ENCODE data around the gene TIMD4. TPM values are rescaled to one million over a fixed set of nuclear protein-coding genes. Genes with fewer than 3 reads are reported as not detected.
"Not testable (repeated sequence)": the region's sequence is repeated elsewhere in the genome, so short reads cannot be mapped to it uniquely, and the experiment has no call there.

TIMD4 gene
- total RNA-seq, 1 donor from 2014 or later = not detected

- Mint-ChIP-seq H3K4me1 (ENCODE audit: low read depth, unreplicated experiment) (no peaks in the 10 kb centered on the region), H3K27me3 (ENCODE audit: unreplicated experiment) (no peaks in the 10 kb centered on the region), H3K27ac (ENCODE audit: unreplicated experiment) (no peak overlapping the region), H3K36me3 (ENCODE audit: unreplicated experiment) (no peaks in the 10 kb centered on the region), H3K9me3 (ENCODE audit: unreplicated experiment) (no peaks in the 10 kb centered on the region), H3K4me3 (ENCODE audit: unreplicated experiment) (no peak overlapping the region)
- no peak for DNase-seq
- TF ChIP-seq CTCF (IDR thresholded peaks at IDR 0.05; ENCODE audit: partially characterized antibody, unreplicated experiment) = no peak
Measured at GRCh38 chr5:156927545-156927944, 35.5 kb downstream of the TIMD4 start.

GRCh38 chr5:156925767-156926166 is 37.3 kb downstream of the TIMD4 start:
- DNase-seq; H3K9me3 Mint-ChIP-seq (ENCODE audit: unreplicated experiment); H3K4me1 Mint-ChIP-seq (ENCODE audit: low read depth, unreplicated experiment); H3K27ac Mint-ChIP-seq (ENCODE audit: unreplicated experiment); H3K27me3 Mint-ChIP-seq (ENCODE audit: unreplicated experiment); H3K4me3 Mint-ChIP-seq (ENCODE audit: unreplicated experiment); H3K36me3 Mint-ChIP-seq (ENCODE audit: unreplicated experiment): not testable (repeated sequence)

GRCh38 chr5:156922207-156922792 is 40.7 kb downstream of the TIMD4 start:
- no peak for DNase-seq
- no peak overlapping the region for H3K4me3 Mint-ChIP-seq (ENCODE audit: unreplicated experiment)
- no peaks in the 10 kb centered on the region for H3K4me1 Mint-ChIP-seq (ENCODE audit: low read depth, unreplicated experiment)
- no peak overlapping the region for H3K27ac Mint-ChIP-seq (ENCODE audit: unreplicated experiment)
- H3K36me3 Mint-ChIP-seq (ENCODE audit: unreplicated experiment) = no peaks in the 10 kb centered on the region
- no peaks in the 10 kb centered on the region for H3K9me3 Mint-ChIP-seq (ENCODE audit: unreplicated experiment)
- TF ChIP-seq CTCF (IDR thresholded peaks at IDR 0.05; ENCODE audit: partially characterized antibody, unreplicated experiment) = no peak
- H3K27me3 Mint-ChIP-seq (ENCODE audit: unreplicated experiment) = no peaks in the 10 kb centered on the region

- Mint-ChIP-seq H3K27me3 (ENCODE audit: unreplicated experiment) (no peaks in the 10 kb centered on the region), H3K9me3 (ENCODE audit: unreplicated experiment) (no peaks in the 10 kb centered on the region), H3K36me3 (ENCODE audit: unreplicated experiment) (no peaks in the 10 kb centered on the region), H3K27ac (ENCODE audit: unreplicated experiment) (no peak overlapping the region), H3K4me3 (ENCODE audit: unreplicated experiment) (no peak overlapping the region), H3K4me1 (ENCODE audit: low read depth, unreplicated experiment) (no peaks in the 10 kb centered on the region)
- no peak for DNase-seq
- TF ChIP-seq CTCF (IDR thresholded peaks at IDR 0.05; ENCODE audit: partially characterized antibody, unreplicated experiment) = no peak
Measured at GRCh38 chr5:156920861-156921431, 42.1 kb downstream of the TIMD4 start.

GRCh38 chr5:156920042-156920860 is 42.8 kb downstream of the TIMD4 start:
- DNase-seq = no peak
- Mint-ChIP-seq H3K4me3 (ENCODE audit: unreplicated experiment) (no peak overlapping the region), H3K27me3 (ENCODE audit: unreplicated experiment) (no peaks in the 10 kb centered on the region), H3K9me3 (ENCODE audit: unreplicated experiment) (no peaks in the 10 kb centered on the region), H3K4me1 (ENCODE audit: low read depth, unreplicated experiment) (no peaks in the 10 kb centered on the region), H3K27ac (ENCODE audit: unreplicated experiment) (no peak overlapping the region), H3K36me3 (ENCODE audit: unreplicated experiment) (no peaks in the 10 kb centered on the region)
- TF ChIP-seq CTCF (IDR thresholded peaks at IDR 0.05; ENCODE audit: partially characterized antibody, unreplicated experiment) = no peak
